ENCODE results near the gene DRAXIN. TPM values are rescaled to one million over a fixed set of nuclear protein-coding genes. Genes with fewer than 3 reads are reported as not detected.

Gene DRAXIN
- total and polyA plus RNA-seq, 4 donors: 0.04 to 0.31 (median 0.14) TPM

- H3K36me3 ChIP-seq (ENCODE audit: control insufficient read depth in 4 of 4, insufficient read depth in 4 of 4, low read length in 4 of 4): peaks cover 0 to 5% (median 2%) of the 10 kb centered on the region in 4 donors
- ATAC-seq (ENCODE audit: insufficient read depth, low FRiP score) (no peak), DNase-seq (no peak)
- no peak overlapping the region for H3K9ac ChIP-seq (ENCODE audit: insufficient read depth in 1 of 2, low read length in 2 of 2)
- H3K4me3 ChIP-seq: no peak overlapping the region
- no peaks in the 10 kb centered on the region for H3K27me3 ChIP-seq (ENCODE audit: control insufficient read depth in 3 of 3, insufficient read depth in 3 of 3, low read length in 2 of 3)
- 60 to 68% methylated on average over 7 of the region's 7 CpGs for WGBS, 2 donors
- H3K27ac ChIP-seq (ENCODE audit: low read depth in 1 of 2, low read length in 1 of 2): no peak overlapping the region
- TF ChIP-seq, protein P1, sequence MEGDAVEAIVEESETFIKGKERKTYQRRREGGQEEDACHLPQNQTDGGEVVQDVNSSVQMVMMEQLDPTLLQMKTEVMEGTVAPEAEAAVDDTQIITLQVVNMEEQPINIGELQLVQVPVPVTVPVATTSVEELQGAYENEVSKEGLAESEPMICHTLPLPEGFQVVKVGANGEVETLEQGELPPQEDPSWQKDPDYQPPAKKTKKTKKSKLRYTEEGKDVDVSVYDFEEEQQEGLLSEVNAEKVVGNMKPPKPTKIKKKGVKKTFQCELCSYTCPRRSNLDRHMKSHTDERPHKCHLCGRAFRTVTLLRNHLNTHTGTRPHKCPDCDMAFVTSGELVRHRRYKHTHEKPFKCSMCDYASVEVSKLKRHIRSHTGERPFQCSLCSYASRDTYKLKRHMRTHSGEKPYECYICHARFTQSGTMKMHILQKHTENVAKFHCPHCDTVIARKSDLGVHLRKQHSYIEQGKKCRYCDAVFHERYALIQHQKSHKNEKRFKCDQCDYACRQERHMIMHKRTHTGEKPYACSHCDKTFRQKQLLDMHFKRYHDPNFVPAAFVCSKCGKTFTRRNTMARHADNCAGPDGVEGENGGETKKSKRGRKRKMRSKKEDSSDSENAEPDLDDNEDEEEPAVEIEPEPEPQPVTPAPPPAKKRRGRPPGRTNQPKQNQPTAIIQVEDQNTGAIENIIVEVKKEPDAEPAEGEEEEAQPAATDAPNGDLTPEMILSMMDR (IDR thresholded peaks at IDR 0.05; ENCODE audit: control extremely low read depth, extremely low read depth): no peak
- no peaks in the 10 kb centered on the region for H3K9me3 ChIP-seq (ENCODE audit: control insufficient read depth in 4 of 4, insufficient read depth in 3 of 4, low read length in 3 of 4)
- peaks cover 0 to 15% (median 4%) of the 10 kb centered on the region in 5 donors for H3K4me1 ChIP-seq (ENCODE audit: control insufficient read depth in 5 of 5, insufficient read depth in 5 of 5, low read length in 5 of 5)
Observed at GRCh38 chr1:11682287-11682771, 9.2 kb upstream of the DRAXIN start.

DNA sequence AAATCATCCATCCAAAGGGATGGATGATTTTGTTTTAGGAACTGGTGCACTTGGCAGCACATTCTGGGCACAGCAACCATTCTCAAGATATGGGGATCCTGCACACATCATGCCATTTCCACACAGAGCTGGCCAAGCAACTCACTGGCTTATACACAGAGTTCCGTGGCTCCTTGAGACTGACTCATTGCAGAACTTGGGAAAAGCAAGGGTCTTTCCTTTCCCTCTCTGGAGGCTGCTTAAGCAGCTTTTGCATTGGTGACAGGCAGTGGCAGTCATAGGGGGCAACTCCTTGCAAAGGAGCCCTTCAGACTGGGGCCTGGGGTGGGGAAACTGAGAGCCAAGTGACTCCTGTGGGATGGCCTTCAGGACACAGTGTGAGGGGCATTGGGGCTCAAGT, 8.7 kb upstream of the DRAXIN start:
- no peak overlapping the region for H3K4me3 ChIP-seq
- no peaks in the 10 kb centered on the region for H3K9me3 ChIP-seq (ENCODE audit: control insufficient read depth in 4 of 4, insufficient read depth in 3 of 4, low read length in 3 of 4)
- no peaks in the 10 kb centered on the region for H3K27me3 ChIP-seq (ENCODE audit: control insufficient read depth in 3 of 3, insufficient read depth in 3 of 3, low read length in 2 of 3)
- no peak overlapping the region for H3K9ac ChIP-seq (ENCODE audit: insufficient read depth in 1 of 2, low read length in 2 of 2)
- no peak for ATAC-seq (ENCODE audit: insufficient read depth, low FRiP score)
- 61 to 86% methylated on average over 1 of the region's 1 CpG for WGBS, 2 donors
- no peak overlapping the region for H3K27ac ChIP-seq (ENCODE audit: low read depth in 1 of 2, low read length in 1 of 2)
- TF ChIP-seq, protein P1 (IDR thresholded peaks at IDR 0.05; ENCODE audit: control extremely low read depth, extremely low read depth): no peak
- H3K4me1 ChIP-seq (ENCODE audit: control insufficient read depth in 5 of 5, insufficient read depth in 5 of 5, low read length in 5 of 5): peaks cover 0 to 15% (median 4%) of the 10 kb centered on the region in 5 donors
- peaks cover 0 to 3% (median 1%) of the 10 kb centered on the region in 4 donors for H3K36me3 ChIP-seq (ENCODE audit: control insufficient read depth in 4 of 4, insufficient read depth in 4 of 4, low read length in 4 of 4)
- no peak for DNase-seq

- Histone ChIP-seq H3K4me3 (no peak overlapping the region), H3K4me1 (ENCODE audit: control insufficient read depth in 5 of 5, insufficient read depth in 5 of 5, low read length in 5 of 5) (peaks cover 0 to 15% (median 4%) of the 10 kb centered on the region in 5 donors), H3K9ac (ENCODE audit: insufficient read depth in 1 of 2, low read length in 2 of 2) (no peak overlapping the region), H3K36me3 (ENCODE audit: control insufficient read depth in 4 of 4, insufficient read depth in 4 of 4, low read length in 4 of 4) (peaks cover 0 to 3% (median 0%) of the 10 kb centered on the region in 4 donors), H3K27ac (ENCODE audit: low read depth in 1 of 2, low read length in 1 of 2) (no peak overlapping the region), H3K27me3 (ENCODE audit: control insufficient read depth in 3 of 3, insufficient read depth in 3 of 3, low read length in 2 of 3) (no peaks in the 10 kb centered on the region), H3K9me3 (ENCODE audit: control insufficient read depth in 4 of 4, insufficient read depth in 3 of 4, low read length in 3 of 4) (peaks cover 0 to 1% (median 0%) of the 10 kb centered on the region in 4 donors)
- WGBS, 2 donors: 73 to 74% methylated on average over 7 of the region's 7 CpGs
- DNase-seq: no peak
- TF ChIP-seq, protein P1 (IDR thresholded peaks at IDR 0.05; ENCODE audit: control extremely low read depth, extremely low read depth): no peak
- no peak for ATAC-seq (ENCODE audit: insufficient read depth, low FRiP score)
Observed at GRCh38 chr1:11684070-11684469, 7.4 kb upstream of the DRAXIN start.
